ENCODE results near the gene SLC19A1.

GRCh38 chr21:45496151-45496967, 45.9 kb downstream of the SLC19A1 start:
- TF ChIP-seq, protein P1, sequence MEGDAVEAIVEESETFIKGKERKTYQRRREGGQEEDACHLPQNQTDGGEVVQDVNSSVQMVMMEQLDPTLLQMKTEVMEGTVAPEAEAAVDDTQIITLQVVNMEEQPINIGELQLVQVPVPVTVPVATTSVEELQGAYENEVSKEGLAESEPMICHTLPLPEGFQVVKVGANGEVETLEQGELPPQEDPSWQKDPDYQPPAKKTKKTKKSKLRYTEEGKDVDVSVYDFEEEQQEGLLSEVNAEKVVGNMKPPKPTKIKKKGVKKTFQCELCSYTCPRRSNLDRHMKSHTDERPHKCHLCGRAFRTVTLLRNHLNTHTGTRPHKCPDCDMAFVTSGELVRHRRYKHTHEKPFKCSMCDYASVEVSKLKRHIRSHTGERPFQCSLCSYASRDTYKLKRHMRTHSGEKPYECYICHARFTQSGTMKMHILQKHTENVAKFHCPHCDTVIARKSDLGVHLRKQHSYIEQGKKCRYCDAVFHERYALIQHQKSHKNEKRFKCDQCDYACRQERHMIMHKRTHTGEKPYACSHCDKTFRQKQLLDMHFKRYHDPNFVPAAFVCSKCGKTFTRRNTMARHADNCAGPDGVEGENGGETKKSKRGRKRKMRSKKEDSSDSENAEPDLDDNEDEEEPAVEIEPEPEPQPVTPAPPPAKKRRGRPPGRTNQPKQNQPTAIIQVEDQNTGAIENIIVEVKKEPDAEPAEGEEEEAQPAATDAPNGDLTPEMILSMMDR (conservative IDR thresholded peaks at IDR 0.05 in 1 of 2, IDR thresholded peaks at IDR 0.05 in 1 of 2; ENCODE audit: low read depth in 1 of 2, low read length in 2 of 2) = no peak
- TF ChIP-seq EZH2 (IDR thresholded peaks at IDR 0.05; ENCODE audit: low read length, missing control alignments) = no peak
